HG03460 (cell line): ENCODE data around the gene TUBB6.

Source experiments
- ATAC-seq: cut with Tn5 transposase; IDR thresholded peaks from one replicate; pipeline ENCODE4 v1.9.1; 2021; ENCODE audit not compliant: unreplicated experiment

Gene TUBB6

DNA sequence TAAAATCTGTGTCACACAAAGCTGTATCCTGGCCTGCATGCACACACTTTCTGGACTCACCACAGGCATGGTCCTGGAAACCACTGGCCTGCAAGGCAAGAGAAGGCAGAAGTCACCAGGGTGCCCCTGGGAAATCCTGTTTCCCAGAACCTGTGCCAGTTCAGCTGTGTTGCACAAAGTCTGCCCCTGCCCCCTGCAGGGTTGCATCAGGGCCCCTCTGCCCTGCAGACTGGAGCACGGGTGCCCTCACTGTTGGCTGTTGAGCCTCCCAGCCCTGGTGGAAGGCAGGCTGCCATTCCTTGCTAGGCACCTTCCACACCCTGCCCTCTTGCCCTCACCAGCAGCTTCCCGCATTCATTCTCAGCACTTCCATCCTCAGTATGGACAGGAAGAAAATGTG lies 18.0 kb upstream of the TUBB6 start:
- ATAC-seq, result no peak

DNA sequence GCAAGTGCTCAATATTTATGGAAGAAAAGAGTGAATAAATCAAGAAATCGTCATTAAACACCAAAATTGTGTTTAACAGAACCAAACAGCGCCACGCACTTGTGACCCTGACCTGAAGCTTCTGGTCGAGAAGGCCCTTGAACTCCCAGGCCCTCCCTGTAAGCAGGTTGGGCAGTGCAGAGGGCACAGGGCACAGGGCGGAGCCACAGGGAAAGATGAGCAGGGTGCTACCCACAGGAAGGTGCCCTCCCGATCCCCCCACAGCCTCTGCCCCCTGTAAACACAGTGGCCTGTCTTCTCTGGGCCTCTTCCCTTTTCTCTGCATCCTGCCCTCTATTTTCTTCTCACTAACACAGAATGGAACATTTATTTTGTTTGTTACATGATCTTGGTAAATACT lies 16.9 kb upstream of the TUBB6 start:
- ATAC-seq, result no peak

DNA sequence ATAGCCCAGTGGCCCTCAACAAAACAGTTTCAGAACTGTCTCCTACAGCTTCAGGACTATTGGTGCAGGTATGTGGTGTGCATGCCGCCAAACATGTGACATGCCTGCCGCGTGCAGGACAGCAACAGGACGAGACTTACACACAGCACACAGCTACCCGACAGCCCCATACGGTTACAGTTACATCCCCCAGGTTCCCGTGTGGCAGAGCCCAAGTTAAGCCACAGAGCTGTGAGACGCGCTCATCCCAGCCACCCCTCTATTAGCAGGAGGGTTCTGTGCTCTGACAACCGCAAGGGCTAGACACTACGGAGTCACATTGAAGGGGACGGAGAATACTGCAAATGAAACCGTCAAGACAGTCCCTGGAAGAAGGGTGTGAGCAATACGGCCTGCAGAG lies 16.4 kb upstream of the TUBB6 start:
- no peak for ATAC-seq

DNA sequence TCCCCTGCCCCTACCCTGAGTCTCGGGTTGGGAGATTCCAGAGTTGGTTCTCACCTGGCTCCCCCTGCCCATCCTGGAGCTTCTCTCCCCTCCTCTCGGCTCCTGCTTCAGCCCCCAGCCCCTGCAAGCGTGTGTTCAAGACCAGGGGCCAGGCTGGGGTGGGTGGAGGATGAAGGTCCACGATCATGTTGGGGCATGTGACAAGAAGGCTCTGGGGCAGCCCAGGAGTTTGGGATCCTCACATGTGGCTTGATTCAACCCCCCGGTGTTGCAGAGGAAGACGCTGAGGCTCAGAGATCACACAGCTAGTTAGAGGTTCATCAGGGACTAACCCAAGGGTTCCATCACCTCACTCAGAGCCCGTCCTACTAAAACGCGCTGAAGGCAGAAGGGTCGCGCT lies 14.2 kb upstream of the TUBB6 start:
- ATAC-seq, result no peak

DNA sequence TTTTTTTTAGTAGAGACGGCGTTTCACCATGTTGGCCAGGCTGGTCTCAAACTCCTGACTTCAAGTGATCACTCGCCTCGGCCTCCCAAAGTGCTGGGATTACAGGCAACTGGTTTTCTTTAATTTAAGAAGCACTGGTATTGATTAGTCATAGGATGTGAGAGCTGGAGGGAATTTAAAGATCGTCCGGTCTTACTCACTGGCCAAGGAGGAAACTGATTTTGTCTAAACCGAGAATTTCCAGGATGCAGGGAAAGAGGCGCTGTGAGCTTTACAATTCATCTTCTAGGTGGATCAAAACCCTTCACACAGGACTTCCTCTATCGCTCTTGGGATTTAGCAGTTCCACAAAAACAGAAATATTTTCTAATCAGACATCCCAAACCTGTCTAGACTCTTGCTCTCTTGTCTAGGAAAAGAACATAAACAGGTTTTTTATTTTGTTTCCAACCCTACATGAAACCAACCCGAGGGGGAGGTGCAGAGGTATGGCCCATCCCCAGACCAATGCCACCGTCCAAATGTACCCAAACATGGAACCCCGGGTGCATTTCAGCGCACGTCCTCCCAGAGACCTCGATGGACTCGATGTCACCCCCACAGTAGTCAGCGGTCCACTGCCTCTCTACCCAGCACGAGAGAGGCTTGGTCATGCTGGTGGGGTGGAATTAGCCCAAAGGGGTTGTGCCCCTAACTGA lies 12.5 kb upstream of the TUBB6 start:
- no peak for ATAC-seq

DNA sequence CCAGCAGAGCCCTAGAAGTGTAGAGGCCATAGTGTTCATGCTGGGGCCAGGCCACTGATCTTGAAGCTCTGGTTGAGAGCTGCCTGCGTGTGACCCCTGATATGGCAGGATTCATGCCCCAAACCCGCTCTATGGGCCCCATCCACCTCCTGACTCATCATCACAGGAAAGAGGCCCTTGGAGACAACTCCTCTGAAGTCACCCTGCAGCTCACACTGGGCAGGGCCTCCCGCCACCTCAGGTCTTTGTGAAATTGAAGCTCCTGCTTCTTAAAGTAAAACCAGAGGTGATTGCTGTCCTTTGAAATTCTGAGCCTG lies 12.0 kb upstream of the TUBB6 start:
- ATAC-seq, result no peak

DNA sequence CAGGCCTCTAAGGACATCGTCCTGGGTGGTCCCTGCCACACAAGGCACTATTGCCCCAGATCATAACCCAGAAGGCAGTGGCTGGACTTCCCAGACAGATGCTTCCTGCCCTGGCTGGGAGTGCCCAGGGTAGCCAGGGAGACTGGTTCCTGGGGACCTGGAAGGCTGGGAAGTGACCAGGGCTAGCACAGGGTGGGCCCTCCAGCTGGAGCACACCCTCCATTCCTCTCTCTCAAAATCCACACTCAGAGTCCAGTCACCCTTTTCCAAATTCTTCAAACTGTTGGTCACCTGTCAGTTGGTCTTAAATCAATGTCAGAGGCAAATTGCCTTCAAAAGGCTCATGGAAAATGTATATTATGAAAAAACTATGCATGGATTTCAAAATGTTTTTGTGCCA lies 11.6 kb upstream of the TUBB6 start:
- ATAC-seq, result no peak

DNA sequence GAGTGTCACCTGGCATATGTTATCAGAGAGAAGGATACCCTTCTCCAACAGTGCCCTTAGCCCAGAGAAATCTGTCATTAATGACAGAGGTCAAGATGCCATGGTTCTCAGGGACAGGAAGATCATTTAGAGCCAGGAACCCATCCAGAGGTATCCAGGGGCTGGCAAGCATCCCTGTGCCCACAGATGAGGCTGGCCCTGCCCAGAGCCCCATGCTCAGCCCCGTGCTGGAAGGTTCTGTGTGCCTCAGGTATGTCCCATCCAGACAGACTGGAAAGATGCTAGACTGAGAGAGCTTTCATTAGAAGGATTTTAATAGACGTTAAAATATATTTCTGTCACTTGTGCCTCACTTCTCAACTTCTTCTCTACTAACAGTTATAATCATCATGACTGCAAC lies 8.2 kb upstream of the TUBB6 start:
- ATAC-seq, result no peak

DNA sequence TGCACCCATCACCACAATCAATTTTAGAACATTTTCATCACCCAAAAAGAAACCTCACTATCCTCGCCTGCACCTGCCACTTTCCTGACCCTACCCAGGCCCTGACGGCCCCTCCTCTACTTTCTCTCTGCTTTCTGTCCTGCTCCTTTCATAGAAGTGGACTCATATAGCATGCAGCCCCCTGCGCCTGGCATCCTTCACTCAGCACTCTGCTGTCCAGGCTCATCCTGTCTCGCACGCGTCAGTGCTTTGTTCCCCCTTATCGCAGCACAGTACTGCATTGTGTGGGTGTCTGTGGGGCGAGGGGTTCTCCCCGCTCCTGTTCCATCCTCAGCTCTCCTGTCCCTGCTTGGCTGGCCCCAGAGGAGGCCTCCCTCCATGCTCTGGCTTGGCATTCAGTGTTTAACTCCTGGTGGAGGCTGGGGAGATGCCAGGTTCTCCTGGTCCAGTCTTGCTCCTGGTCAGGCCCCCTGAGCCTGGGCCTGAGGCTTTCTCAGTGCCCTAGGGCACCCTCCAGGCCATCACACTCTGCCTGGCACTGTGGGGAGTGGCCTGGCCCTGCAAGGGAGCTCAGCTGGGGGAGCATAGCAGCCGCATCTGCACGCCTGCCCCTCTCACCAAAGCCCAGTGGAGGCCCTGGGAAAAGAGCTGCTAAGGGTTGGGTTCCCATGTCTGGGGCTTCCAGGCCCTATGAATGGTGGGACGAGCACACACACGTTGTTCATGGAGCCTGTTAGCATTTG lies 6.6 kb upstream of the TUBB6 start:
- ATAC-seq, result no peak

DNA sequence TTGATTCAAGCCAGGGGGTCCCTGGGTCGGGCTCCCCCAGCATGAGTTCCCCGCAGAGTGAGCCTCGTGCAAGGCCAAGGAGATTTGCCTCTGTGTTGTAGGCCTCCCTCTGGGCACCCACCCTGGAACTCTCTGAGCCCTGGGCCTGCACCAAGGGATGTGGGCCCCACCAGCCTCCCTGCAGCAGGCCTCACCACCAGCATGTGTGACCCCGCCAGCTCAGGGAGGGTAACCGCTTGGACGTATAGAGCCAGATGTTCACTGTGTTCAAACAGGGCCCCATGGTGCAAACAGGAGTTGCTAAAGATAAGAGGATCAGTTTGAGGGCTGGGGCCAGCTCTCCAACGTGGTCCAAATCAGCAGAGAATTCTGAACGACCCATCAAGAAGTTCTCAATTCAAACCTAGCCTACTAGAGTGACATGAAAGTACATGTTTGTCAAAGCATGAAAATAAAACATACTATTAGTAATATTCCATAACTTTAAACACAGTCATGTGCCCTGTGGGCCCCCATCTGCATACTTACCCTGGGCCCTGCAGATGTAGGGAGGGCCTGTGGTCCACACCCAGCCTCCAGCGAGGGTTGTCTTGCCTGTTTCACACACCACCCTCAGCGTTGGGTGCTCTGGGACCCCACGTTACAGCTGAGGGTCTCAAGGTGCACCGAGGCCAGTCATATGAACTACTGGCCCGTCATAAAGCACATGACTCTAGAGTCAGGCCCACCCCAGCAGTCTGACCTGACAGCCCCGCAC lies 5.5 kb upstream of the TUBB6 start:
- ATAC-seq, result no peak

DNA sequence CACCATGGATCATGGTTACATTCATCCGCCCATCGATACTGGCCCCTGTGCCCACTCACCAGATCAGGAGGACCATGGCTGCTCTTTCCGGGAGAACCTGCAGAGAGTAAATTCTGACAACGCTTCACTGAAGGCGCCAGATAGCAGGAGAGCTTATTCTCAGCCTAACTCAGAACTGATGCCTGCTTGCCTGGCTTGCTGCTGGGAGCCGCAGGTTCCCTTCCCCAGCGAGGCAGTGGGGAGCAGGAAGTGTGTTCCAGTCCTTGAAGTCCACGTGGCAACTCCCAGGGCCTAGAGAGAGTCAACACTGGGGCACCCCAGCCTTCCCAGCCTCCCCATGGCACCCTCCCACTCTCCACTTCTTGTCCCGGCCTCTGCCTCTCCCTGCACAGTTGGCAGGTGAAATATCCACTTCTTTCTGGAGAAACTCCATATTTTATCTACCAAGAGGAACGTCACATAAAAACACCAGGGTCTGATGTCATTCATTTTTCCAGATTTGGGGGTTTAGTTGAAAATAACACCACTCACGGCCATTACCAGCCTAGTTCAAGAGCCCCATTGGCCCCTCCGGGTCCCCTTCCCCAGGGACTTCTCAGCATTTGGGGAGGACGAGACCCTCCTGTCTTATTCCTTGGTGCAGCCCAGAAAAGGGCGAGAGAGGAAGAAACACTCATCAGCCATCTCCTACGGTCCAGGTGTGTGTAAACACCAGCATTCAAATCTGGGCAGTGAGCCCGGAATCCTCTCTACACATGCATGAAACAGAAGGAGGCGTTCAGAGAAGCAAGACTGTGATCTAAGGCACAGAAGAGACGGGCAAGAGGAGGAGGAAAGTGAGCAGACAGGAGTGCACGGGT lies 3.5 kb upstream of the TUBB6 start:
- ATAC-seq, result no peak

DNA sequence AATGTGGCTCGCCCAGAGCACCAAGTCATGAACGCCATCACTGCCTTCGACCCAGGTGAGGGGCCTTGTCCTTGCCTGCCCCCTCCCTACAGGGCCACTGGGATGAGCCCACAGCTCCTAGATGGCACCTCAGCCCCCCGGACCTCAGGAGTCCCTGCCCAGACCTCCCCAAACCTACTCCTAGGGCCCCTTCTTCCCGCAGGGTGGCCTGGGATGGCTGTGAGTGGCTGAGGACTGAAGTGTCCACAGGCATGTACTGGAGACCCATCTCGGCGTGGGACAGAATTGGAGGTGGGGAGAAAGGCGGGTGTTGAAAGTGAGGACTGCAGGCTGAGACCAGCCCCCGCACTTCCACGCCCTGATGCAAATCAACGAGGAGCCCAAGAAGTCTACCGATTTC lies 2.8 kb upstream of the TUBB6 start:
- ATAC-seq, result no peak

DNA sequence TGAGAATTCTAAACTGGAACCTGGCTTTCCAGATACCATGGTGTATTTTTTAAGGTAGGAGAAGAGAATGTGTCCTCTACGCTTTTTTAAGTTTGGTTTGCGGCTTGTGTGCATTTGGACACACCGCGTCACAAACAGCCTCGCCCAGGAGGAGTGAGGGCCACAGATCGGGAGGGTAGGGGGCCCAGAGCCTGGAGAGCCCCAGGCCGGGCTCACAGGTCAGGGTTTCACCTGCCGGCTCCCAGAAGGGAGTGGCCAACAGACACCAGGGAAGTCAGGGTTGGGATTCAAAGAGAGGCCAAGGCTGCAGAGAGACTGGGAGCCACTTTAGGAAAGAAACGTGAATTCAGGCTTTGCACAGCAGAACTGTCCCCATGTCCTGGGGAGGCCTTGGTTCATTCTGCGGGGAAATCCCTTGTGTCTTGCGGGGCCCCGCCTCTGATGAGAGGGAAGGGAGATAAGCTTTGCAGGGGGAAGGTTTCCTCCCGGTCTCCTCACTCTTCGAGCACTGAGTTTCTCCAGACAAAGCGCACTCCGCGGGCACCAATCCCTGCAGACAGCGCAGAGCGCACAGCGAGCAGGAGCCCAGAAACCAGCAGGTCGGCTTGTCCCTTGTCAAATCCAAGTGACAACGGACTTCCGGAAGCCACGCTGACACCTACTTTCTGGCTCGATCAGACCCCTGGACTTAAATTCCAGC lies 2.0 kb upstream of the TUBB6 start:
- ATAC-seq, result no peak

DNA sequence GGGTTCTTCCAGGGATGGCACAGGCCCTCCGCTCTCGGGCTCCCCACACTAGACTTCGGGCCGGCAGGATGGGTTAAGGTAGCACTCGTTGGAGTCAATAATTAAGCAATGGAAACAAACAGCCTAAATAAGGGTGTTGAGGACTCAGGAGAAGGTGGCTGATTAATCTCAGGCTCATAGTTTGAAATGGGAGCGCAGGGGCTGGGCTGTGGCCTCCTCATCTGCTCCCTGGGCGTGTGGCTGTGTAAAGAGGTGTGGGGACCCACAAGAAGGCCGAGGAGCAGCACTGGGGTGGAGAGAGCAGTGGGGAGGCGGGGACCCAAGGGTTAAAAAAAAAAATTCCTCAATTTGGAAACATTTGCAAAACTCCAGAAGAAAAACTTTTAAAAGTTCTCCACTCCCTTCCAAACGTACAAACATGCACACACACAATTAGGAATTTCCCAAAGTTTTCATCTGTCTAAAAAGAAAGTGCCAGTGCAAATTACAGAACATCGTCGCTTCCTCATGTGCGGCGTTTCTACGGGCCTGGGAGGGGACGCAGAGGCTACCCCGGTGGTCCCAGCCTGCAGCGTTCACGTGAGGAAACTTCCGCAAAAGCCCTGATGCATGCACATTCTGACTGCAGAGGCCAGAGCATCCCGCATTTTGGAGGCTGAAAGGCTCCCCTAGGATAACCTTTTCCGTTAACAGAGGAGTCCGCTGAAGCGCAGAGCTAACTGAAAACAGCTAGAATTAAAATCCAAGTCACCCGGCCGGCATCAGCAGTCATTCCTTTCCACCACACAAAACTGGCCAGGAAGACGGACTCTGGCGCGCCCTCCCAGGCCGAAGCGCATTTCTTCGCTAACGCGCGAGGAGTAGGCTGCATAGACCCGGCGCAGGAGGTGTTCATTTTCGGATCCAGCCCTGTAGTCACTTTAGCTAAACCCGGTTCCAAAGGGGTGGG lies 1.0 kb upstream of the TUBB6 start:
- ATAC-seq, result no peak

DNA sequence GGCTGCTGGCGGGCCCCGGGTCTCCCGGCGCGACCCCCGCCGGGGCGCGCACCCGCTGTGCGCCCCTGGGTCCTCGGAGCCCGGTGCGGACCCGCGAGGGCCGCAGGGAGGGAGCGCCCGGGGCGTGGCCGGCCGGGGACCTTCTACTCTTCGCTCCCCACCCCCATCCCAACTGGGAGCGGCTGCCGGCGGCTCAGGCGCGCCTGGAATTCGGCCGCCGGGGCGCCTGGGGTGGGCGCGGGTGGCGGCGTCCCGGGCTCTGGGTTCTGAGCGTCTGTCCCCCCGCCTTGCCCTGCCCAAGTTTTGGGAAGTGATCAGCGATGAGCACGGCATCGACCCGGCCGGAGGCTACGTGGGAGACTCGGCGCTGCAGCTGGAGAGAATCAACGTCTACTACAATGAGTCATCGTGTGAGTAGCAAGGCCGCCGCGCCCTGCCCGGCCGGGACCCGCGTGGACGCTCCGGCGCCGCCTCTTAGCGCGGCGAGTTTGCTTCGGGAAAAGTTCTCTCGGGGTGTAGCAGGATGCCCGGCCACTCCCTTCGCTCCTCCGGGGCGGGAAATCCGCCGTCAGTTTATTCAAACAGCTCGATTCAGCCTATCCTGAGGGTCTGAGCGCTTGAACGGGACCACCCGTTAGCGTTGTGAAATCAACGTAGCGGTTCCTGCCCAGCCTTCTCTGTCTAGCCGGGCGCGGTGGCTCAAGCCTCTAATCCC lies 502 bp downstream of the TUBB6 start:
- ATAC-seq, result peak; percentile 59

DNA sequence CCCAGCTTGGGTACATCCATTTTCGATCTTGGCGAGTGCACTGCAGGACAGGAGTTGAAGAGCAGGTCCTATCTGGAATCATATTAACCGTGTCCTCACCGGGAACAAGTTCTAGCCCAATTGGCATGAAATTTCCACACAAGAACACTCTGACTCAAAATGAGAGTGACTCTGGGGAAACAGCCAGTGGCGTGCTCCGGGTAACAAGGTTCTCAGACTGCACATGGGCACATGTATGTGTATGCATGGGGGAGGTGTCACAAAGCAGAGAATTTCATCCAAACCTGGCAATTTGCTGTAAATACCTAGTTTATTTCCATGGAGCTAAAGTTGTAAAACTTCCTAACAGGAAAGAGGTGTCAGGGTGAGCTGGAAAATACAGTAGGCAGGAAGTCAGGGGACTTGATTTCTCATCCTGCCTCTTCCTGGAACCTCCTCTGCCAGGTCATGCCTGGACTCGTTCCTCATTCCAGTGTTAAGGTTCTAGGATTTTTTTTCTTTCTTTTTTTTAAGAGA lies 1.7 kb downstream of the TUBB6 start:
- no peak for ATAC-seq

DNA sequence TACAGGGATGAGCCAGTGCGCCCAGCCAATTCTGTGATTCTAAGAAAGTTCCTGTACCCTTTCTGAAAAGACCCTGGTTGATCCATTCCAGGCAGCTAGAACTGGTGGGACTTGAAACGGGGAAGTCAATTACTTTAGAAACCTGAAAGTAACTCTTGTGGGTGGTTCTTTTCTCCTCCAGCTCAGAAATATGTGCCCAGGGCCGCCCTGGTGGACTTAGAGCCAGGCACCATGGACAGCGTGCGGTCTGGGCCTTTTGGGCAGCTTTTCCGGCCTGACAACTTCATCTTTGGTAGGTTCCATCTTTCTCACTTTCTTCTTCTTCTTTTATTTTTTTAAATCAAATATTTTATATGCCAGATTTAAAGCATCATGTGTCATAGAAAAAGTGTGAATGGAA lies 2.7 kb downstream of the TUBB6 start:
- ATAC-seq, result no peak

DNA sequence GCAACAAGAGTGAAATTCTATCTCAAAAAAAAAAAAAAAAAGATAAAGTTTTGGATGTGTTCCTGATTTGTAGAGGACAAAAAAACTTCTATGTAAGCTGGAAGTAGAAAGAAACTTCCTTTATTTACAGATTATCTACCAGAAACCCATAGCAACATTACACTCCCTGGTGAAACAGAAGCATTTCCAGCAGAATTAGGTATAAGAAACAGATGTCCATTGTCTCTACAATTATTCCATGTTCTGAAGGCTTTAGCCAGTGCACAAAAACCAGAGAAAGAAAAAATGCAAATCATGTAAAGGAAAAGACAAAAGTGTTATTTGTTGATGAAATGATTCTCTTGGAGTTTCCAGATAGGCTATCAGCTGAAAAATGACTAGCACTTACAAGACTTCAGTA lies 4.9 kb downstream of the TUBB6 start:
- no peak for ATAC-seq
